Stomach (tissue), 4 donors: ENCODE data around the gene PTGDR.

Source experiments
- EP300 ChIP-seq: sonication (generic); formaldehyde crosslinking; IDR thresholded peaks from one replicate; pipeline ENCODE4 v1.6.1; 2017; ENCODE audit warnings: antibody characterized with exemption
- POLR2AphosphoS5 ChIP-seq, 3 donors: sonication (generic); formaldehyde crosslinking; IDR thresholded peaks; one replicate each; pipeline ENCODE4 v1.6.1; 2016; ENCODE audit warnings: antibody characterized with exemption in 3 of 3
- TF ChIP-seq, protein P1 (sequence below), 7 experiments: fragments of 450-650 bp in 4 of 7; fragments of 200-600 bp in 3 of 7; sonication (generic) in 3 of 7; IDR thresholded peaks; one replicate each; pipeline ENCODE4 v1.5.1; 2016 to 2019; ENCODE audit warnings: antibody characterized with exemption in 7 of 7, control low read depth in 2 of 7, mild to moderate bottlenecking in 1 of 7

DNA sequence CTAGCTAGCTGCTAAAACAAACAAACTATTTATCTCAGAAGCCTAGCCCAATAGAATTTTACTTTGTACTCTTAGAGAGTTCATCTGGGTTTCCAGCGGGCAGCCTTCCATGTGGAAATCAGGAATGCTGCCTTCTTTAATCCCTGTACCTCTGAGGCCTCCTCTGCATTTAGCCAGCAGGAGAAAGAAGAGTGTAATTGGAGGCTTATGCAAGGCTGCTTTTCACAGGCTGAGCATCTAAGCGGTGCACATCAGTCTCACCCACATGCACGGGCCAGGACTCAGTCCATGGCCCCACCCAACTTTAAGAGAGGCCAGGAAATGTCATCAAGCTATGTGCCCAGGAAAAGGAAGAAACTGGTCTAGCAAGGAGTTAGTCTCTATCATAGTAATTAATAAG, 14.0 kb upstream of the PTGDR start:
- TF ChIP-seq, protein P1, sequence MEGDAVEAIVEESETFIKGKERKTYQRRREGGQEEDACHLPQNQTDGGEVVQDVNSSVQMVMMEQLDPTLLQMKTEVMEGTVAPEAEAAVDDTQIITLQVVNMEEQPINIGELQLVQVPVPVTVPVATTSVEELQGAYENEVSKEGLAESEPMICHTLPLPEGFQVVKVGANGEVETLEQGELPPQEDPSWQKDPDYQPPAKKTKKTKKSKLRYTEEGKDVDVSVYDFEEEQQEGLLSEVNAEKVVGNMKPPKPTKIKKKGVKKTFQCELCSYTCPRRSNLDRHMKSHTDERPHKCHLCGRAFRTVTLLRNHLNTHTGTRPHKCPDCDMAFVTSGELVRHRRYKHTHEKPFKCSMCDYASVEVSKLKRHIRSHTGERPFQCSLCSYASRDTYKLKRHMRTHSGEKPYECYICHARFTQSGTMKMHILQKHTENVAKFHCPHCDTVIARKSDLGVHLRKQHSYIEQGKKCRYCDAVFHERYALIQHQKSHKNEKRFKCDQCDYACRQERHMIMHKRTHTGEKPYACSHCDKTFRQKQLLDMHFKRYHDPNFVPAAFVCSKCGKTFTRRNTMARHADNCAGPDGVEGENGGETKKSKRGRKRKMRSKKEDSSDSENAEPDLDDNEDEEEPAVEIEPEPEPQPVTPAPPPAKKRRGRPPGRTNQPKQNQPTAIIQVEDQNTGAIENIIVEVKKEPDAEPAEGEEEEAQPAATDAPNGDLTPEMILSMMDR (IDR thresholded peaks at IDR 0.05) = no peak
- no peak for TF ChIP-seq POLR2AphosphoS5 (IDR thresholded peaks at IDR 0.05)
- TF ChIP-seq EP300 = no peak
